Right renal cortex interstitium (tissue), 3 donors: ENCODE data around the gene NTRK2. TPM values are rescaled to one million over a fixed set of nuclear protein-coding genes. Genes with fewer than 3 reads are reported as not detected.

ENCODE experiments used
- DNase-seq, 3 donors: peaks; one replicate each; pipeline ENCODE4 v3.0.0-alpha.2; 2013; ENCODE audit warnings: low read depth in 3 of 3, low spot score in 2 of 3
- polyA plus RNA-seq, 3 donors: library from polyadenylated mRNA; unstranded; fragments of 120-200 nt; gene quantifications; one replicate each; pipeline ENCODE4 v1.2.1, GENCODE V29; 2013; ENCODE audit not compliant: insufficient read length in 3 of 3

Gene NTRK2
- polyA plus RNA-seq, 3 donors = 99.5 to 132 (median 111) TPM

DNA sequence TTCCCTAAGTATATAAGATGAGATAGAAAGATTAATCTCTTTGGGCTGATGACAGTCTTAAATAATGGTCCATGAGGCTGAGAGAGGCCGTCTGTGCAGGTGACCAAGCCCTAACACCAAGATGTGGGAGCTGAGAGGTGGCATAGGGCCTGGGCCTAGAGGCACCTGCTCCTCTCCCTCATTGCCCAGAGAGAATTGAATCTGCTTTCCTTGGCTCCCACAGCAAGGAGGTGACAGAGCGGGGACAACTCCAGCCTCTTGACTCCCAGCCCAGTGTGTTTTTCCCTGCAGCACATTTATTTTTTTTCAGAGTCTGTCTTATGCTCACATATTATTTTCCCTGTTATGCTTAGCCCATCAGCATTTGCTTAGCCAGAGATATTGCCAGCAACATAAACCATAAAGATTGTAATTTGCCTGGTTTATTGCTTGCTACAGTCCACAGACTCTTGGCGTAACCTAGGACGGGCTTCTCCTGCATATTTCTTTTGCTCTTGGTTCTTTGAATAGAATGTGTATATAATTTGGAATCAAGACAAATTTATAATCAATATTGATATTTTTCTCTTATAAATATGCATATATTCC lies 105.6 kb downstream of the NTRK2 start:
- no peak for DNase-seq

DNA sequence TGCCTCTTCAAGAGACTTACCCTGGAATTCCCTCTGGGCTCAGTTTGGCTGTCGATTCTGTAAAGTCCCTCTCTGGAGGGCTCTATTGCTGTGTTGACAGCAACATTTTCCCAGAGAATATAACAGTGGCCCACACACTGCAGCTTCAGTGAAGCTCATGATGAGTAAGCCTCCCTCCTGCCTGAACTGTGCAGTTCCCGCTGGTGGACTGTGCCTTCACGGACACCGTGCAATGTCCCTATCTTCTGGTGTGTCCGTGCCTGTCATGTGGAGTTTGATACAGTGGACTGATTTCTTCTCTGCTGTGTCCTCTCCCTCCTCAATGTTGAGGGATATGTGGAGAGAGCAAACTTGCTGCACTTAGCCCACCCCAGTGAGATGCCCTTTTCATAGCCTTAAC lies 109.0 kb downstream of the NTRK2 start:
- no peak for DNase-seq

DNA sequence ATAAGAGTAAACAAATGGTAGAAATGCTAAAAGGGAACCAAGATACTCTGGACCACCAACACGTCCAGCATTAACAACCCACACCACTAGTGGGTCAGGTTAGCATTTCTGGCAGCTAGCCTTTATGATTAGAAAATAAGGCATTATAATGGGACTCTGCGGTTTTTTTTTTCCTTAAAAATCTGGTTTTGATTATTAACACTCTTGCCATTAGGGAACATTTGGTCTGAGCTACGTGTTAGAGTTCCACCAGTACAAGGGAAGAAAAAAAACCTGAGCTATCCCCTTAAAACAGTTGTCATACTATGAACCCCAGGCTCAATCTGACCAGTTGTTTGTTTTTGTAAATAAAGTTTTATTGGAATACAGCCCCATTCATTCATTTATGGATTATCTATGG lies 110.4 kb downstream of the NTRK2 start:
- no peak for DNase-seq

GRCh38 chr9:84780385-84780784 lies 110.9 kb downstream of the NTRK2 start:
- DNase-seq = no peak

- DNase-seq = no peak
Observed at GRCh38 chr9:84781458-84781857, 111.9 kb downstream of the NTRK2 start.

- DNase-seq = no peak
Observed at GRCh38 chr9:84781931-84782866, 112.7 kb downstream of the NTRK2 start.

DNA sequence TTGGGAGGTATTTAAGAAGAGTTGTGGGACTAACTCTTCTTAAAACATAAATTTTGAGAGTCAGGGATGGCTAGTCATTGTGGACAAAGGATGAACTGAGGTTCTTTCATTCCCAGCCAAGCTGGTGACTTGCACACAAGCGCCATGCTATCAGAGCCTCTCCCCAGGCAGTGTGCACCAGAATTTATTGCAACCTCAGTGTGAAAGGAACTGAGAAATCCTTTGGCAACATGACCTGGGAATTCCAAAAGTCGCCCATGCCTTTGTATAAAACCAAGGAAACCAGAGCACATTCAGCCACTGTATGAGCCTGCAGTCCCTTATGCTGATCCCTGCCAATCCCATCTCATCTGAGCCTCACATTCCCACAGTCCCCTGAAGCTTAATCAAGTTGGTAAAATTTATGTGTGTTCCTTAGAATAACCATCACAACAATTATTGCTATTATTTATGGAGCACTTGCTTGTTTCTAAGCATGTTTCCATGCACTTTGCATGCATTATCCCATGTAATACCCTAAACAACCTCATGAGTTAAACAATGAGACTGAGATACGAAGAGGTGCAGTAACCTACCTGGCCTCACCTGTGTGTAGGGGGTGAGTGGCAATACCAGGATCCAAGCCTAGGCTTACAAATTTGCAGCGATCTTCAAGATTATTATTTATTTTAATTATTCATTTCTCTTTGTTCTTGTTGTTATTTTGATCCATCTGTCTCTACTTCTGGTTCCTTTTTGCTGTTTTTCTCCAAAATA lies 116.4 kb downstream of the NTRK2 start:
- no peak for DNase-seq

DNA sequence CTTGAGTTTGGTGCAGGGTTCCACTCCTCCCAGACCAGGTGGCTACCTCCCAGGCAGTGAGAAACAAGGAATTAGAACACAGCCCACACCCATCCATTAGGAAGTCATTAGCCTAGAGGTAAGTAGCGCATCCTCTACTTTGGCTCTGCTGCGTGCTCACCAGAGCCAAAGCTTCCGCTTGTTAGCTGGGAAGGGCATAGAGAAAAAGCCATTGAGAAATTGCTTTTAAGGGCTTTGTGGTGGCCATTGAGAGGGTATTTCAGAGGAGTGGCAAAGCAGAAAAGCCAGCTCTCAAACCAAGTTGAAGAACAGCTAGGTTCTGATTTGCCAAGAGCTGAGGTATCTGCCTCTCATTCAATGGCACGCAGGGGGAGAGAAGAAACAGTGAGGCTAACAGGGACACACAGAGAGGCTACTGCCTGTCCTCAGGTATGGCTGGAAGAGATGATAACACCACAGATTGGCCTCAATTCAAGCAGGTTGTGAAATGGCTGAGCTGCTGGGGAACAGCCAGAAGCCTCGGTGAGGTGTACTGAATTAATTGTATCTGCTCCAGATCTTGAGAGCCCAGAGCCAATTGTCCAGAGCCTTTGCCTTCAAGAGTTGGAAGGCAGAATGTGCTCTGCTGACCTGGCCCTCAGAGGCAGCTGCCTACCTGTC lies 119.4 kb downstream of the NTRK2 start:
- no peak for DNase-seq

DNA sequence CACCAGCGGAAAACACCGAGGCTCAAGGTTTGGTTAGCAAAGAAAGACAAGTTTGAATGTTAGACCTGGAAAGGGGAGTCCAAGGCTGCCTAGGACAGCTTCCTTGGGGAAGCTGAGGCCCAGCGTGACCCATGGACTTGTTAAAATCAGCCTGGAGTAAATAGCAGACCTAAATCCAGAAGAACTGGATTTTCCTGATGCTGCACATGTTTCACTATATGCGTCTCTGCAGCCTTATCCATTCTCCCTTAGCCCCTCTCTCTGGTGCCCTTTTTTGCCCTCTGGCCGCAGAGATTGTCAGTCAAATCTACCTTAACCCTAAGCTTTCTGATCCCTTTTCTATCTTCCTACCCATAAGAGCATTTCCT lies 119.9 kb downstream of the NTRK2 start:
- DNase-seq = no peak

- DNase-seq = no peak
Observed at GRCh38 chr9:84791643-84792042, 122.1 kb downstream of the NTRK2 start.

GRCh38 chr9:84793251-84793650 lies 123.7 kb downstream of the NTRK2 start:
- DNase-seq = no peak

DNA sequence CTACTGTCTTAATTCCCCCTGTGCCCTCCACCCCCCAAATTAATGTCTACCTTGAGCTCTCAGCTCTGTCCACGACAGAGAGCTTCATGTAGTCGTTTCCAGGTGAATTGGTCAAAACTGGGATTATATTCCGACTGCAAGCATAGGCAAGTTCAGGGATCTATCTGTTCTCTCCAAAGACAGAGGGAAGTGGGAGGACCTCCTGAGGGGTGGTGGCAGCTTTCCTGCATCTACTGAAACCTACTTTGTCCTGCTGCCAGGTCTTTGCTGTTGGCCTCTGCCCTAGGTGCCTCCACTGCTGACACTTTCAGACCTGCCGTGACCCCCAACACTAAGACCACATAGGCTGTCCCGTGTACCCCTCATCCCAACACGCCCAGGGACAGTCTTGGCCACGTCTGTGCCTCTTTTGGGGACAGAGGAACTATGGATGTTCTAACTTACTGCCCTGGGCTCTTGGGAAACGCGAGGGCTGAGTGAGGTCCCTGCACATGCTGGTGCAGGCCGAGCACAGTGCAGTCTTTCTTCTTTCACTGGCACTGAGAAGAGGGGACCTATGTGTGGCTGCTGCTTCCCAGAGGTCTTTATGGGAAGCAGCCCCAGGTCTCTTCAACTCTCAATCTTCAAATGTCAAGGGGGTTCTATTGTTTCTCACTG lies 125.6 kb downstream of the NTRK2 start:
- no peak for DNase-seq

DNA sequence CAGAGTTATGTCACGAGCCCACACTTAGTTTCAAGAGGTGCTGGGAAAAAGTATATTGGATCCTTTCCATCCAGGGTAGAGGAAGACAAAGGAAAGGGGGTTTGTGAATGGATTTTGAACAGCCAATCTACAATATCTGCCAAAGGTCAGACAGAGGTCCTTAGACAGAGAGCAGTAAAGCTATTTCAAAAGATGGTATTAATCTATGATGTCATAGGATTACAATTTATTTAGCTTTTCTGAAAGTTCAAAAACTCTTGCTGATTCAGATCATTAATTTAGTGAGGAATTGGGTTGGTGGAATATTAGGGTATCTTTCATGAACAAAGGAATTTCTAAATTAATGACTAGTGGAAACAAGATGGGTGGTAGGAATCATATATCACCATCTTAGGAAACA lies 126.9 kb downstream of the NTRK2 start:
- DNase-seq = no peak

- DNase-seq = no peak
Observed at GRCh38 chr9:84799251-84799650, 129.7 kb downstream of the NTRK2 start.

- DNase-seq = no peak
Observed at GRCh38 chr9:84804951-84805694, 135.6 kb downstream of the NTRK2 start.

DNA sequence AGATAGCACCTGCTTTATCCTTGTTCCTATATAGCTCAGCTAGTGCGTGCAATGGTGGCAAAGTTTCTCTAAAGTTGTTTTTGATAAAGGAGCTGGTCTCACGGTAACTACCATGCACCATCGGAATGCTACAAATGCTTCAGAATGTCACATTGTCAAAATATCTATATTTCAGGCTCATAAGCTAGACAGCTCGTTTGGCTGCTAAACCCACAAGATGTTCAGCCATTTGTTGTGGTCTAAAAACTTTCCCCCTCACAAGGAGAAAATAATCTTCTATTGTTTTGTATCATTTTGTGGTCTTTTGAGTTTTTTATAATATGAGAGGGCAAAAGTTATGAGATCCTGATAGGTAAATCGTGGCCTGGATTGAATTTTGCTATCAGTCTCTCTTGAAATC lies 137.9 kb downstream of the NTRK2 start:
- no peak for DNase-seq

DNA sequence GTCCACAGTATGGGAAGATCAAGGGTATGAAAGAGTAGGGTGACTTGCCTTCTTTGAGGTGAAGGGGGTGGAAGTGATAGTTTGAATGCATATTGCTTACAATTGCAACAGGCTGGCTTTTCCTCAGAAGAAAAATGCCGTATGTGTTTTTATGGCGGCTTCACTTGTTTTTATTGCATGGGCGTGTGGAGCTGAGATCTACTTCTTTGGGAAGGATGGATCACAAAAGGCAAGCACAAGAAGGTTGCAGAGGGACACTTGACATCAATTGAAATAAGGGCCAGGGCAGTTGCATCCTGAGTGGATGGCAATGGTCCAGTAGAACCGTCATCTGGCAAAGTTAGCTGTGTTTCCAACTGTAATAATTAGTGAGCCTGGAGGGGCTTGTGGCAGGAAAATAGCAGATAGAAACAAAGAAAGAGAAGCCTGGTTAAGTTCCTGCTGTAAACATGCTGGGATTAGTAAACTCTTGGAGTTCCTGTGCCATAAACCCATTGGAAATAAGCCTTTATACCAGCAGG lies 138.4 kb downstream of the NTRK2 start:
- DNase-seq = no peak

DNA sequence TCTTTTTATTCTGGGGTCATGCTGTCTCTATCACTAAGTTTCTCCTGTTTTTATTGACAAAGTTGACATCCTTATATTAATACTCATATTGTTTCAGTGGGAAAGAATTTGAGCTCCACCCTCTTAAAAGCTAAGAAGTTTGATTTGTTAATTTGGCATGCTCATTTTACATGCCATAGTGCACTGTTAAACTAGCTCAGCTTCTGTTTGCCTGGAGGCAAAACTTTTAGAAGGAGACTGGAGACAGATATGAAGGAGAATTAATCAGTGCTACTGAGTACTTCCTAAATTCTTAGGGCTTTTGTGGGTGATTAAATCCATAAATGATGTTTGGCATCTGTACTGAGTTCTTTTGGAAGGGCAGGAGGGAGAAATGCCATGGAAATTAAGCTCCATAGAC lies 138.9 kb downstream of the NTRK2 start:
- no peak for DNase-seq

GRCh38 chr9:84811072-84811750 lies 141.7 kb downstream of the NTRK2 start:
- DNase-seq = no peak
